H9 (cell line): ENCODE data around the gene ZNF679. TPM values are rescaled to one million over a fixed set of nuclear protein-coding genes. Genes with fewer than 3 reads are reported as not detected.

Experiments
- DNase-seq: peaks from one replicate; pipeline ENCODE4 v3.0.0-alpha.2; 2017
- H2AFZ ChIP-seq: one replicate; pipeline ENCODE4 v1.6.1; 2013; ENCODE audit warnings: mild to moderate bottlenecking, low read length, control low read depth, moderate library complexity
- H2AK5ac ChIP-seq: 2 replicates; pipeline ENCODE4 v1.6.1; 2013; ENCODE audit warnings: low read length, control low read depth, mixed read lengths; ENCODE audit not compliant: insufficient read length
- H2BK120ac ChIP-seq: one replicate; pipeline ENCODE4 v1.6.1; 2013; ENCODE audit warnings: low read depth, mild to moderate bottlenecking, low read length, control low read depth, inconsistent platforms; ENCODE audit not compliant: poor library complexity, severe bottlenecking
- H2BK12ac ChIP-seq: 2 replicates; pipeline ENCODE4 v1.6.1; 2013; ENCODE audit warnings: low read length, control low read depth, mixed read lengths, low read depth; ENCODE audit not compliant: insufficient read length
- H2BK15ac ChIP-seq: 2 replicates; pipeline ENCODE4 v1.6.1; 2013; ENCODE audit warnings: low read depth, low read length, control low read depth
- H2BK20ac ChIP-seq: one replicate; pipeline ENCODE4 v1.6.1; 2013; ENCODE audit warnings: low read depth, mild to moderate bottlenecking, low read length, control low read depth, inconsistent platforms; ENCODE audit not compliant: poor library complexity, severe bottlenecking
- H2BK5ac ChIP-seq: 2 replicates; pipeline ENCODE4 v1.6.1; 2013; ENCODE audit warnings: low read length, control low read depth, mixed read lengths; ENCODE audit not compliant: insufficient read length
- H3K14ac ChIP-seq: 2 replicates; pipeline ENCODE4 v1.6.1; 2013; ENCODE audit warnings: low read length, control low read depth; ENCODE audit not compliant: insufficient read depth
- H3K18ac ChIP-seq: 2 replicates; pipeline ENCODE4 v1.6.1; 2013; ENCODE audit warnings: low read depth, mild to moderate bottlenecking, mixed read lengths, low read length, control low read depth; ENCODE audit not compliant: insufficient read length
- H3K23ac ChIP-seq: 2 replicates; pipeline ENCODE4 v1.6.1; 2013; ENCODE audit warnings: low read length, control low read depth, mixed read lengths, low read depth; ENCODE audit not compliant: insufficient read length
- H3K23me2 ChIP-seq: 2 replicates; pipeline ENCODE4 v1.6.1; 2013; ENCODE audit warnings: low read depth, mild to moderate bottlenecking, mixed read lengths, low read length, control low read depth; ENCODE audit not compliant: insufficient read length, poor library complexity, severe bottlenecking
- H3K27ac ChIP-seq: 2 replicates; pipeline ENCODE4 v1.5.1; 2013; ENCODE audit warnings: low read length, control low read depth, mixed read lengths, low read depth; ENCODE audit not compliant: insufficient read length
- H3K27me3 ChIP-seq: 2 replicates; pipeline ENCODE4 v1.6.1; 2013; ENCODE audit warnings: low read length, control low read depth, inconsistent platforms; ENCODE audit not compliant: insufficient read depth
- H3K4ac ChIP-seq: 2 replicates; pipeline ENCODE4 v1.6.1; 2013; ENCODE audit warnings: low read depth, mild to moderate bottlenecking, control low read depth, inconsistent platforms, low read length, moderate library complexity
- H3K4me1 ChIP-seq: 2 replicates; pipeline ENCODE4 v1.6.1; 2013; ENCODE audit warnings: low read length, control low read depth, inconsistent platforms; ENCODE audit not compliant: insufficient read depth
- H3K4me2 ChIP-seq: 2 replicates; pipeline ENCODE4 v1.6.1; 2013; ENCODE audit warnings: low read length, control low read depth, mixed read lengths; ENCODE audit not compliant: insufficient read length, insufficient read depth
- H3K56ac ChIP-seq: 2 replicates; pipeline ENCODE4 v1.6.1; 2013; ENCODE audit warnings: low read depth, mild to moderate bottlenecking, mixed read lengths, low read length, control low read depth; ENCODE audit not compliant: insufficient read length
- H3K79me1 ChIP-seq: 2 replicates; pipeline ENCODE4 v1.6.1; 2013; ENCODE audit warnings: low read depth, mild to moderate bottlenecking, moderate library complexity, low read length, control low read depth, inconsistent platforms; ENCODE audit not compliant: insufficient read depth, poor library complexity, severe bottlenecking
- H3K79me2 ChIP-seq: 2 replicates; pipeline ENCODE4 v1.6.1; 2013; ENCODE audit warnings: low read length, control low read depth, inconsistent platforms; ENCODE audit not compliant: insufficient read depth
- H3K9ac ChIP-seq: 2 replicates; pipeline ENCODE4 v1.6.1; 2013; ENCODE audit warnings: low read length, control low read depth, mixed read lengths; ENCODE audit not compliant: insufficient read length; ENCODE audit errors: extremely low read depth
- H3K9me3 ChIP-seq: one replicate; pipeline ENCODE4 v1.6.1; 2013; ENCODE audit warnings: low read depth, low read length, inconsistent platforms; ENCODE audit not compliant: control insufficient read depth
- H3T11ph ChIP-seq: one replicate; pipeline ENCODE4 v1.6.1; 2013; ENCODE audit warnings: mild to moderate bottlenecking, low read length, control low read depth, inconsistent platforms
- H4K20me1 ChIP-seq: one replicate; pipeline ENCODE4 v1.6.1; 2013; ENCODE audit not compliant: control insufficient read depth, insufficient read length, insufficient read depth
- H4K5ac ChIP-seq: 2 replicates; pipeline ENCODE4 v1.6.1; 2013; ENCODE audit warnings: low read depth, mild to moderate bottlenecking, mixed read lengths, low read length, control low read depth; ENCODE audit not compliant: insufficient read length
- H4K8ac ChIP-seq: replicated peaks from 2 replicates; pipeline ENCODE4 v1.6.1; 2013; ENCODE audit warnings: low read length, control low read depth, mixed read lengths, low read depth; ENCODE audit not compliant: insufficient read length
- H4K91ac ChIP-seq: 2 replicates; pipeline ENCODE4 v1.6.1; 2013; ENCODE audit warnings: low read depth, mild to moderate bottlenecking, moderate library complexity, mixed read lengths, low read length, control low read depth; ENCODE audit not compliant: insufficient read length
- H3K27ac Mint-ChIP-seq, 3 experiments: 2 replicates in 2 of 3; 3 replicates in 1 of 3; pipeline ENCODE4 v1.8.0; 2020 to 2021; ENCODE audit warnings: mixed read lengths in 3 of 3, mild to moderate bottlenecking in 1 of 3, moderate library complexity in 1 of 3
- H3K27me3 Mint-ChIP-seq: 2 replicates; pipeline ENCODE4 v1.8.0; 2021; ENCODE audit warnings: low read depth, mild to moderate bottlenecking, moderate library complexity, mixed read lengths
- H3K36me3 Mint-ChIP-seq, 3 experiments: 2 replicates in 2 of 3; 3 replicates in 1 of 3; pipeline ENCODE4 v1.8.0; 2020 to 2021; ENCODE audit warnings: low read depth in 3 of 3, mixed read lengths in 3 of 3; ENCODE audit not compliant: insufficient read depth in 1 of 3
- H3K4me1 Mint-ChIP-seq, 2 experiments: 2 replicates each; pipeline ENCODE4 v1.8.0; 2020; ENCODE audit warnings: mixed read lengths in 2 of 2
- H3K4me3 Mint-ChIP-seq, 2 experiments: 2 replicates in 1 of 2; 3 replicates in 1 of 2; pipeline ENCODE4 v1.8.0; 2020 to 2021; ENCODE audit warnings: mild to moderate bottlenecking in 2 of 2, mixed read lengths in 2 of 2, moderate library complexity in 1 of 2
- H3K9me3 Mint-ChIP-seq, 2 experiments: 2 replicates in 1 of 2; 3 replicates in 1 of 2; pipeline ENCODE4 v1.8.0; 2020; ENCODE audit warnings: mild to moderate bottlenecking in 2 of 2, mixed read lengths in 2 of 2, moderate library complexity in 1 of 2
- WGBS: extraction: QIAGEN DNeasy Blood & Tissue Kit; methylation state at CpG from one replicate; pipeline ENCODE4 v1.1.7; 2013; ENCODE audit warnings: missing lambda C conversion rate, low lambda C conversion rate, mixed read lengths; ENCODE audit not compliant: insufficient read length; ENCODE audit errors: extremely low coverage; 5-methylcytosine and 5-hydroxymethylcytosine counted together
- total RNA-seq: library from RNA; stranded (reverse); gene quantifications from 2 replicates; pipeline ENCODE4 v1.2.1, GENCODE V29; 2021
- TF ChIP-seq, protein P1 (sequence below): fragments of 200-600 bp; sonication (generic); conservative IDR thresholded peaks from 3 replicates; pipeline ENCODE4 v1.8.0; 2021; ENCODE audit warnings: antibody characterized with exemption, mild to moderate bottlenecking

ZNF679 gene
- total RNA-seq, 1 experiment from 2014 or later = not detected

DNA sequence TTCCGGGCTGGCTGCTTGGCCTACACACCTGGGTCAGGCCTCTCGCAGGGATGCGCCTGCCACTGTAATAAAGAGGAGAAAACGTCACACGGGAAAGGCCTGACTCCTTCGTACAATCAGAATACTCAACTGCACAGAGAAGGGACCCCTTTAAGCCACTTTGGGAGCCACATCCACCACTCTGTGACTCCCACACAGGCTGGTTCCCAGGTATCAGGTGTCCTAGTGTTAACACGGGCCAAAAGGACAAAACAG lies 79.7 kb downstream of the ZNF679 start:
- no peak overlapping the region for H4K5ac ChIP-seq
- no peak overlapping the region for H3K4me3 Mint-ChIP-seq
- no peak overlapping the region for H3K4ac ChIP-seq
- no peak overlapping the region for H3K23ac ChIP-seq
- H3K27me3 ChIP-seq = no peaks in the 10 kb centered on the region
- no peak for DNase-seq
- no peaks in the 10 kb centered on the region for H3K79me1 ChIP-seq
- no peaks in the 10 kb centered on the region for H3K4me1 Mint-ChIP-seq
- no peaks in the 10 kb centered on the region for H3K79me2 ChIP-seq
- H3K36me3 Mint-ChIP-seq = peaks cover 3 to 30% (median 17%) of the 10 kb centered on the region in 3 experiments; a peak in 6 of 7 replicates
- H3K27ac ChIP-seq = no peak overlapping the region
- no peak overlapping the region for H2AK5ac ChIP-seq
- no peak overlapping the region for H3T11ph ChIP-seq
- no peak overlapping the region for H2BK20ac ChIP-seq
- no peaks in the 10 kb centered on the region for H3K23me2 ChIP-seq
- H2BK120ac ChIP-seq = no peak overlapping the region
- no peak overlapping the region for H3K56ac ChIP-seq
- no peak overlapping the region for H4K8ac ChIP-seq
- no peak overlapping the region for H2BK12ac ChIP-seq
- H2BK5ac ChIP-seq = no peak overlapping the region
- H4K91ac ChIP-seq = no peak overlapping the region
- H3K9me3 Mint-ChIP-seq = peaks cover 93 to 94% of the 10 kb centered on the region in 2 experiments
- H3K9me3 ChIP-seq = peaks cover 85% of the 10 kb centered on the region
- no peak overlapping the region for H3K14ac ChIP-seq
- H3K9ac ChIP-seq = no peak overlapping the region
- no peak overlapping the region for H3K18ac ChIP-seq
- no CpG with 5 or more reads among the region's 7 CpGs for WGBS
- H3K4me2 ChIP-seq = no peak overlapping the region
- H3K27ac Mint-ChIP-seq = no peak overlapping the region
- H3K4me1 ChIP-seq = no peaks in the 10 kb centered on the region
- H2AFZ ChIP-seq = no peak overlapping the region
- H2BK15ac ChIP-seq = no peak overlapping the region
- TF ChIP-seq, protein P1, sequence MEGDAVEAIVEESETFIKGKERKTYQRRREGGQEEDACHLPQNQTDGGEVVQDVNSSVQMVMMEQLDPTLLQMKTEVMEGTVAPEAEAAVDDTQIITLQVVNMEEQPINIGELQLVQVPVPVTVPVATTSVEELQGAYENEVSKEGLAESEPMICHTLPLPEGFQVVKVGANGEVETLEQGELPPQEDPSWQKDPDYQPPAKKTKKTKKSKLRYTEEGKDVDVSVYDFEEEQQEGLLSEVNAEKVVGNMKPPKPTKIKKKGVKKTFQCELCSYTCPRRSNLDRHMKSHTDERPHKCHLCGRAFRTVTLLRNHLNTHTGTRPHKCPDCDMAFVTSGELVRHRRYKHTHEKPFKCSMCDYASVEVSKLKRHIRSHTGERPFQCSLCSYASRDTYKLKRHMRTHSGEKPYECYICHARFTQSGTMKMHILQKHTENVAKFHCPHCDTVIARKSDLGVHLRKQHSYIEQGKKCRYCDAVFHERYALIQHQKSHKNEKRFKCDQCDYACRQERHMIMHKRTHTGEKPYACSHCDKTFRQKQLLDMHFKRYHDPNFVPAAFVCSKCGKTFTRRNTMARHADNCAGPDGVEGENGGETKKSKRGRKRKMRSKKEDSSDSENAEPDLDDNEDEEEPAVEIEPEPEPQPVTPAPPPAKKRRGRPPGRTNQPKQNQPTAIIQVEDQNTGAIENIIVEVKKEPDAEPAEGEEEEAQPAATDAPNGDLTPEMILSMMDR = no peak
- peaks cover 2% of the 10 kb centered on the region; the same call in 1 of the 2 replicates for H3K27me3 Mint-ChIP-seq
- H4K20me1 ChIP-seq = no peaks in the 10 kb centered on the region
